Hepatocyte (in vitro differentiated cells): ENCODE data around the gene PPP2R2C.

Experiments
- EZH2phosphoT487 ChIP-seq: fragments of 200-600 bp; sonication (generic); IDR thresholded peaks from one replicate; pipeline ENCODE4 v1.6.1; 2018; ENCODE audit warnings: antibody characterized with exemption, mild to moderate bottlenecking, low read depth, moderate library complexity; ENCODE audit not compliant: unreplicated experiment, severe bottlenecking
- TF ChIP-seq, protein P1 (sequence below): fragments of 200-600 bp; sonication (generic); IDR thresholded peaks from 2 replicates; pipeline ENCODE4 v1.5.1; 2016; ENCODE audit warnings: antibody characterized with exemption, mild to moderate bottlenecking; ENCODE audit not compliant: poor library complexity

DNA sequence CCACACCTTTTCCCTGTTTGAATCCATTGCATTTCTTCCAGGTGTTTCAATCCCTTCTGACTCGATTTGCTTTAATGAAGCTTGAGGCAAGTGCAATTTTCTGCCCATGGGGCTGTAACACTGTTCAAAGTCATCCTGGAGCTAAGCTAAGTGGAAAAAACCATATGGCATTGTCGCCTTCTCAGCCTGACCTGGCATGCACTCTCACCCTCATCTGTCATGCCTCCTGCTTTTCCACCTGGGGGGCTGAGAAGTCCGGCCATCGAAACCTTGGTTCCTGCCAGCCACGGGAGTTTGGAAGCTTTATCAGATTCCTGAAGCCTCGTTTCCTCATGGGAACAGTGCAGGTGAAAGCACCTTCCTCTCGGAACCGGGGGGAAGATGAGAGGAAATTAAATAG, 164.5 kb downstream of the PPP2R2C start:
- TF ChIP-seq, protein P1, sequence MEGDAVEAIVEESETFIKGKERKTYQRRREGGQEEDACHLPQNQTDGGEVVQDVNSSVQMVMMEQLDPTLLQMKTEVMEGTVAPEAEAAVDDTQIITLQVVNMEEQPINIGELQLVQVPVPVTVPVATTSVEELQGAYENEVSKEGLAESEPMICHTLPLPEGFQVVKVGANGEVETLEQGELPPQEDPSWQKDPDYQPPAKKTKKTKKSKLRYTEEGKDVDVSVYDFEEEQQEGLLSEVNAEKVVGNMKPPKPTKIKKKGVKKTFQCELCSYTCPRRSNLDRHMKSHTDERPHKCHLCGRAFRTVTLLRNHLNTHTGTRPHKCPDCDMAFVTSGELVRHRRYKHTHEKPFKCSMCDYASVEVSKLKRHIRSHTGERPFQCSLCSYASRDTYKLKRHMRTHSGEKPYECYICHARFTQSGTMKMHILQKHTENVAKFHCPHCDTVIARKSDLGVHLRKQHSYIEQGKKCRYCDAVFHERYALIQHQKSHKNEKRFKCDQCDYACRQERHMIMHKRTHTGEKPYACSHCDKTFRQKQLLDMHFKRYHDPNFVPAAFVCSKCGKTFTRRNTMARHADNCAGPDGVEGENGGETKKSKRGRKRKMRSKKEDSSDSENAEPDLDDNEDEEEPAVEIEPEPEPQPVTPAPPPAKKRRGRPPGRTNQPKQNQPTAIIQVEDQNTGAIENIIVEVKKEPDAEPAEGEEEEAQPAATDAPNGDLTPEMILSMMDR: no peak
- no peak for TF ChIP-seq EZH2phosphoT487
